Peyer's patch (tissue), 4 donors: ENCODE data around the gene CENPVL1.

Experiments used
- CTCF ChIP-seq, 6 experiments: fragments of 450-650 bp in 4 of 6; fragments of 200-600 bp in 2 of 6; sonication (generic) in 1 of 6; IDR thresholded peaks; one replicate each; pipeline ENCODE4 v1.5.1; 2017 to 2019; ENCODE audit warnings: antibody characterized with exemption in 6 of 6, mild to moderate bottlenecking in 3 of 6, moderate library complexity in 1 of 6
- POLR2A ChIP-seq, 2 donors: fragments of 450-650 bp; IDR thresholded peaks; one replicate each; pipeline ENCODE4 v1.5.1; 2017; ENCODE audit warnings: antibody characterized with exemption in 2 of 2, mild to moderate bottlenecking in 2 of 2, moderate library complexity in 2 of 2

DNA sequence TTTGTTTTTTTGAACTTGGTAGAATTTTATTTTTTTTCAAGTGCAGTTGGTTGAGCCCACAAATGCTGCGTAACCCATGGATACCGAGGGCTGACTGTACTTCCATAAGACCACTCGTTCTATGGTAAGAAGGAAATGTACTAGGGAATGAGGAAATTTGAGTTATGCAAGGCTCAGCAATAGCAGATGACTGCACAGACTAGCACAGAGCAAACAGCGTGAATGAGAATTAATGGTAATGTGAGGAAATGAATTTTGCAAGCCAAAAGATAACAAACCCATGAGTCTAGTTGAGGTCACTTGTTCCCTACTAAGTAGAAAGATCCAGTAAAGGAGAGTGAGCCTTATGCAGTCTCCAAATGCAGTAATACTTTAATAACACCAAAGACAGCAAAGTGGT, 50.3 kb downstream of the CENPVL1 start:
- TF ChIP-seq CTCF (IDR thresholded peaks at IDR 0.05) (no peak), POLR2A (IDR thresholded peaks at IDR 0.05) (no peak)
